Activated naive CD8-positive, alpha-beta T cell treated with anti-CD3 and anti-CD28 coated beads, Interleukin-2, amount 50 U/mL, for 16 hours (primary cell): ENCODE measurements around the gene TFAM.

ENCODE experiments used
- DNase-seq: peaks from one replicate; pipeline ENCODE4 v3.0.0-alpha.2; 2020; ENCODE audit warnings: low read depth, low spot score

Gene TFAM

DNA sequence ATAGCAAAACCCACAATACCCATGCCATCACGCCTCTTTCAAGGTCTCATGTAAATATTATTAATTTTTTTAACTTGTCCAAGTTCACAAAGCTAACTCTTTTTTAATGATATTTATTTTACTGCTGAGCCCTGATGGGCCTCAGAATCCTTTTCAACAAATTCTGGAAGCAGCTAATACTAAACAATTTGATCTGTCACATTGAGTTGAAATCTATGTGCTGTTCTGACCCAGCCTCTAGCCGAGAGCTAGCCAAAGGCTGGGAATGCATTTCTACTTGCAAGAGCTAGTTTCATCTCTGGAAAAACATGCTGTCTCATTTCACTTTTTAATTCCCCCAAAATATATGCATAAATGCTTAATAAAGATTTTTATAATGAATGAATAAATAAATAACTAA lies 47.9 kb downstream of the TFAM start:
- no peak for DNase-seq

DNA sequence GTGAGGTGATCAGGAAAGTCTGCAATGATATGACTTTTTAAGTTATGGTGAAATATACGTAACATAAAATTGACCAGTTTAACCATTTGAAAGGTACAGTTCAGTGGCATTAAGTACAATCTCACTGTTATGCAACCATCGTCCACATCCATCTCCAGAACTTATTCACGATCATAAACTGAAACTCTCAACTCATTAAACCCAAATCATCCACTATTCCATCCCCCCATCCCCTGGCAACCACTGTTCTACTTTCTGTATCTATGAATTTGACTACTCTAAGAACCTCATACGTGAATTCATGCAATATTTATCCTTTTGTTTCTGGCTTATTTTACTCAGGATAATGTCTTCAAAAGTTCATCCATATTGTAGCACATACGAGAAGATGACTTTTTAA lies 48.4 kb downstream of the TFAM start:
- DNase-seq: no peak

DNA sequence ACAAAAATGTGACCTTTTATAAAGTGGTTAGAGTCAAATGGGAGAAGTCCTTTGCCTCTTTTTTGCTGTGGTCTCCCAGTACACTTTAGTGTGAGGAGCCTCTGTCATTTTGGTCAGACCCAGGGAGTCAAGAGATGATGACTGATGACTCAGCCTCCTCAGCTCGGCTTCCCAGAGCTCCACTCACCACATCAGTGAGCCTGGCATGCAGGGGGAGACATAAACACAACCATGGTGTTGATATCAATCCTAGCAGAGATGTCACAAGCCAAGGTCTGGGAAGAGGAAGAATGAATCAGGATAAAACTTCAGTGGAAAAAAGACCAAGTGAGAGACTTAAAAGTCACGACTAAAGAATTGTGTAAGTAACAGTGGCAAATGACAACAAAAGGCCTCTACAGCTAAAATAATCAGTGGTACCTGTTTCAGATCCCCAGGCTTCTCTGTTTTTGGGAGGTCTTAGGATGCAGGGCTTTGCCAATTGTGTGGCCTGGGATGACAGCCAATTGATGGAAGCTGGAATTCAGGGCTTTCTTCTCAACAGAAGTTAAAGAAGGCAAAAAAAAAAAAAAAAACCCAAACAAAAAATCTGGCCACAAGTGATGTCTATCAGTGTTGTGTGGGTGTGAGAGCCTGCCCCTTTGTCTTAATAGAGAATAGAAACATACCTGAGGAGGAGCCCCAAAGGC lies 50.2 kb downstream of the TFAM start:
- no peak for DNase-seq

DNA sequence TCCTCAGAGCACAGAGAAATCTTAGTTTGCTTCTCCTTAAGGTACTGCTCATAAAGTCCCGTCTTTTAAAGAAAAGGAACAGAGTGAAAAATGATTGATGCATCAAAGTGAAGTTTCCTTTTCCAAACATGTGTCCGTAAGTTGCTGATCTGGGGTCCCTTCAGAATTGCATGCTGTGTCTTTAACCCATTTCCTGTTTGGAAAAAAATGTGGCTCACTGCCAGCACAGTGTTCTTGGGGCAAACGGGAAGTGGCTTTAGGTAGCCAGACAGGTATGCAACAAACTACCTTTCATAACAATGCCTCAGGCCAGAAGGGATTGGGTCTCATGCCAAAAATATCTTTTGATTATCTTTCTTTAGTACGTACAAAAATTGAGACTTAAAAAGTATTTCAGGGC lies 50.9 kb downstream of the TFAM start:
- DNase-seq: no peak

DNA sequence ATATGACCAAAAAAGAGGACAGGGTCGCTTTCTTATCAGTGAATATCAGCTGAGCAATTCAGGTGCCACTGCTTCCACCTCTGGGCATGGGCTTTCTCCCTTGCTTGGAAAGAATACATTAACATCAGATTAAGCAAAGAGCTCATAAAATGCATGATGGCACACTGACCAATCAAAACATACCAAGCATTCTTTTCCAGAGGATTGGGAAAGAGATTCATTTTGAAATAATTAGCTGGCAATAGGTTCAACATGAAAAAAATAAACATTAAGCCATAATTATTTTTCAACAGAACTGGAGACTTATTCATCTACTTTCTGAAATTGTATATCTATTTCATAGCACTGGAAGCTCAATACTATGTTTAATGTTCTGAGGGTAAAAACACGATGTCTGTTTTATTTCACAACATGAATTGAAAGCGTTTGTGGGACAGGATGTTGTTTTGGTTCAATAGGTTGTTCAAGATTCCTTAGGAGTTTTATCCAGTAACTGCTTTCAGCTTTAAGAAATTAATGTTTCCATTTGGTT lies 53.2 kb downstream of the TFAM start:
- DNase-seq: no peak

DNA sequence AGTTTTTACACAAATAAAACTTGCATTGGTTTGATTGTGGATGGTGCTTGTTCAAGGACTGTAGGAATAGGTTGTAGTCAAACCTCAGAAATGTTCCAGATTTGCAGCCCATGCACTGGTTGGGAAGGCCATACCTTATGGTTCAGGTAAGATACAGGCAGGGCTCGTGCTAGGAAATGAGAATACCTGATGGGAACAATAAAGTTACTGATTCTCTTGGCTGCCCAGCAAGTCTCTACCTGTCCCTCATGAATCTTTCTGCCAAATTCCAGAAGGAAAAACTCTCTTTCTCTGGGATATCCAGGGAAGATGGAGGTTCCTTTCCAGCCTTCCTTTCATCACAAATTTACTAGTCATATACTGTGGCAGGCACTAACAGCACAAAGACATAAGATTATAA lies 53.8 kb downstream of the TFAM start:
- no peak for DNase-seq

DNA sequence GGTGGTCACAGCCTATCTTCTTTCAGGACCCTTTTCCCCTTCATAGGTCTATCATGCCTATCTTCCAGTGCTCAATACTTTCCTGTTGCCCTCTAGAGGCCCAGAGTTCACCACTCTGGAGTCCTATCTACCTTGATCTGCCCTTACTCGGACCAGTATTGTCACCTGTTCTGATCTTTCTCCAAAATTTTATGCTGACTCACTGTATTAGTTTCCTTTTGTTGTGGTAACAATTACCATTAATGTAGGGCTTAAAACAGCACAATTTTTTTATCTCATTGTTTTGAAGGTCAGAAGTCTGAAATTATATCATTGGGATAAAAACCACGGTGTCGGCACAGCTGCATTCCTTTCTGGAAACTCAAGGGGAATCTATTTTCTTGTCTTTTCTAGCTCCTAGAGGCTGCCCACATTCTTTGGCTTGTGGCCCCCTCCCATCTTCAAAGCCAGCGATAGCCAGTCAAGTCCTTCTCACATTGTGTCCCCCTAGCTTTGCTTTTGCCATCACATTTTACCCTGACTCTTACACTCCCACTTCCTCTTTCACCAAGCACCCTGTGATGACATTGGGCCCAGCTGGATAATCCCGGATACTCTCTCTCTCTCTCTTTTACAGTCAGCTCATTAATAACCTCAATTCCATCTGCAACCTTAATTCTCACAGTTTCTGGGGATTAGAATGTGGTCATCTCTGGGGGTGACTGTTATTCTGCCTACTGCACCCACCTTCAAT lies 54.6 kb downstream of the TFAM start:
- DNase-seq: no peak

DNA sequence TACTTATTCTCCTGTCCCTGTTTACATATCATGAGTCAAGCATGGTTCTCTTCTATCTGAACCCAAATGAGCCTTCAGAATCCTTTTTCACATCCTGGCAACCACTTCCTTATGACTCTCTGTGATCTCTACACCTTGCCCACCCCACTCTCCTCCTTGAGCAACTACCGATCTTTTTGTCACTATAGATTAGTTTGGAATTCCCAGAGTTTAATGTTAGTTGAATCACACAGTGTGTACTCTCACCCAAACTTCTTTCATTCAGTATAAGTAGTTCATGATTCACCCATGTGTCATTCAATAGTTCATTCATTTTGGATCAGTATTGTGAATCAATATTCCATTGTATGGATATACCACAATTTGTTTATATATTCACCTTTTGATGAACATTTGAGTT lies 55.3 kb downstream of the TFAM start:
- DNase-seq: no peak

DNA sequence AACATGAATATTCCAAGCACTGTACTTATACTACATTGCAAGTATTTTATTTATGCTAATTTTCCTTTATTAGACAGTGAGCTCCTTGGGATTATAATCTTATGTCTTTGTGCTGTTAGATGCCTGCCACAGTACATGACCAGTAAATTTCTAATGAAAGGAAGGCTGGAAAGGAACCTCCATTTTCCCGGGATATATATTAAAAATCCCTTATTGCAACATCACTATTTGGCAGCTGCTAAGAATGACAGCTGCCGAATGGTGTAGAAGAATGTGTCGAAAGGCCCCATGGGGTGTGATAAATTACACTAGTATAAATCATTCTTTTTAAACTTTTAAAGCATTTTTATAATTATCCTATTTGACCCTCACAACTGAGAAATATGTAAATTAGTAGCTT lies 59.1 kb downstream of the TFAM start:
- DNase-seq: no peak

DNA sequence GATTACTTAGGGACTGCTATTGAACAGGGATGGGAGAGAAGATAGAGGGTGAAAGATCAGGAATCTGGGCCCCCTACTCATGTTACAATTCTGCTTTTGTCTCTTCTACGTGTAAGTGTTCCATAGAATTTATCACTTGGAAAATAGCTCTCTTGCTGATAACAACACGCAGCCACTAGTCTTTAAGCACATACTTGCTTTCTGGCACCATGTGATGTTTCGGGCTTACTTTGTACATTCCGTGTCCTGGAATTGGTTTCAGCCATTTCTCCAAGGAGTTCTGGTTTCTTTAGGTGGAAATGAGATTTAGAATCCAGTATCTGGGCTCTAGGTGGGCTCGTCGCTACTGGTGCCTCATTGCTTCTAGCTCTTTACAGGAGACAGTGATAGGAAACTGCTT lies 59.7 kb downstream of the TFAM start:
- no peak for DNase-seq

DNA sequence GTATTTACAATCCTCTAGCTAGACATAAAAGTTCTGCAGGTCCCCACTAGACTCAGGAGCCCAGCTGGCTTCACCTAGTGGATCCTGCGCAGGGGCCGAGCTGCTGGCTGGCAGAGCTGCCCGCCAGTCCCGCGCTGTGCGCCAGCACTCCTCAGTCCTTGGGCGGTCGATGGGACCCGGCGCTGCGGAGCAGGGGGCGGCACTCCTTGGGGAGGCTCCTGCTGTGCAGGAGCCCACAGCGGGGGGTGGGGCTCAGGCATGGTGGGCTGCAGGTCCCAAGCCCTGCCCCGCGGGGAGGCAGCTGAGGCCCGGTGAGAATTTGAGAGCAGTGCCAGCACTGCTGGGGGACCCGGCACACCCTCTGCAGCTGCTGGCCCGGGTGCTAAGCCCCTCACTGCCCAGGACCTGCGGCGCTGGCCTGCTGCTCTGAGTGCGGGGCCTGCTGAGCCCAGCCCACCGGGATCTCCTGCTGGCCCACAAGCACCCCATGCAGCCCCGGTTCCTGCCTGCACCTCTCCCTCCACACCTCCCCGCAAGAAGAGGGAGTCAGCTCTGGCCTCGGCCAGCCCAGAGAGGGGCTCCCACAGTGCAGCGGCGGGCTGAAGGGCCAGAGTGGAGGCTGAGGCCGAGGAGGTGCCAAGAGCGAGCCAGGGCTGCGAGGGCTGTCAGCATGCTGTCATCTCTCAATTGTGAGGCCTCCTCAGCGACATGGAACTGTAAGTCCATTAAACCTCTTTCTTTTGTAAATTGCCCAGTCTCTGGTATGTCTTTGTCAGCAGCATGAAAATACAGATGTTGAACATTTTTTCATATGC lies 63.1 kb downstream of the TFAM start:
- no peak for DNase-seq
